Stimulated activated naive CD8-positive, alpha-beta T cell treated with anti-CD3 and anti-CD28 coated beads, Interleukin-15, Interleukin-2, amounts not matched to agents 100 U/mL and 50 U/mL, for 24 hours (primary cell): Measurements from ENCODE around the gene HIGD2B.
"Not testable (repeated sequence)": the region's sequence is repeated elsewhere in the genome, so short reads cannot be mapped to it uniquely, and the experiment has no call there.

Source experiments
- ATAC-seq: fragments of 150-1000 bp; cut with Tn5 transposase; one replicate; pipeline ENCODE4 v1.10.0; 2021
- DNase-seq: peaks from one replicate; pipeline ENCODE4 v3.0.0; 2021

Gene HIGD2B

DNA sequence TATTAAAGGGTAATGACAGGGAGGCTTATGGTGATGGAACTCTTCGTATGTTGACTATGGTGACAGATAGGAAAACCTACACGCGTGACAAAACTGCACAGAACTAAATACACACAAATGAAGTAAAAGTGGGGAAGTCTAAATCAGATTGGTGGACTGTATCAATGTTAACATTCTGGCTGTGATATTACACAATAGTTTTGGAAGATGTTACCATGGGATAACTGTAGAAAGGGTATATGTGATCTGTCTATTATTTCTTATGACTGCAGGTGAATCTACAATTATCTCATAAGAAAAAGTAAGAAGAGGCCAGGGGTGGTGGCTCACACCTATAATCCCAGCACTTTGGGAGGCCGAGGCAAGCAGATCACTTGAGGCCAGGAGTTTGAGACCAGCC is 9.1 kb downstream of the HIGD2B start:
- ATAC-seq (no peak), DNase-seq (no peak)

DNA sequence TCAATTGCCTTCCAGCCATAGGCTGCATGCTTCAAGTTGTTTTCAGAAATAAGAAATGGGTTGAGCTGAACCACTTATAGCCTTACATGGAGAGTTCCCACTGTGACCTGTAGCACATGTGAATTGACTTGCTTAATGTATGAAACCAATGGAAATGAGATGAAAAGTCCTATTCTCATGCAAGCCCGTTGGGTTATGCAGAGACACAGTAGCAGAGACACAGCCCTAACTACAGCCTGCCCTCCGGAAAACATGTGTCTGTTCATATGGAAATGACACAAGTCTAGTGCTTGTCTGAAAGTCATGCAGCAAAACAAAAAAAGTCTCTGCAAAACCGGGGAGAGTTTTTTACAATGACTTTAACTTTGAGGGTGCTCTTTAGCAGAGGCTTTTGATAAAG is 14.5 kb downstream of the HIGD2B start:
- ATAC-seq (no peak), DNase-seq (no peak)

DNA sequence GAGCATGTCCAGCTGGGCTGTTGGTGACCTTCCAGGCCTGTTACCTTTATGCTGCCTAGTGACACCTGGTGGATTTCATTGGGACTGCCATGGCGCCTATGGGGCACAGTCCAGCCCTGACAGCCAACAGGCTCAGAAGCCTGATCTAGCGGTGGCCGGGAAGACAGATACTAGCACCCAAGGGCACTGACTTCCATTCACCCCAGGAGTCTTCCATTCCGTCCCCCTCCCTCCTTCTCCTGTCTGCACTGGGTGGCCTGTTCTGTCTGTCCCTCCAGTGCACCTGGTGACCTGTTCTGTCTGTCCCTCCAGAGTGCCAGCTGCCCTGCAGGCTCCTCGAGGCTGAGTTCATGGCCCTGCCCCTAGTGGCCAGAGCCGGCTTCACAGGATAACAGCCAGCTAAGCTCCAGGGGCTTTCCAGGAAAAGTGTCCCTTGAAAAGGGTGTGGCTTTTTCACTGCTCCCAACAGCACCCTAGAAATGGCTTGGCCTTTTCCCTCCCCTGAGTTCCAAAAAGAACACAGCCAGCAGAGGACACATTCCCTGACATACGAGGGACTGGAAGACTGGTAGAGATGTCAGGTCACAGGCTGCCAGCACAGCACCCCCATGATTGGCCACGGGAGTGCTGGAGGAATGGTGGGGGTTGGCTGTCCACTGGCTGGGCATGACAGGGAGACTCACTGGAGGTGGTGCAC is 15.2 kb downstream of the HIGD2B start:
- ATAC-seq: peak; percentile 97
- DNase-seq: peak; percentile 75

DNA sequence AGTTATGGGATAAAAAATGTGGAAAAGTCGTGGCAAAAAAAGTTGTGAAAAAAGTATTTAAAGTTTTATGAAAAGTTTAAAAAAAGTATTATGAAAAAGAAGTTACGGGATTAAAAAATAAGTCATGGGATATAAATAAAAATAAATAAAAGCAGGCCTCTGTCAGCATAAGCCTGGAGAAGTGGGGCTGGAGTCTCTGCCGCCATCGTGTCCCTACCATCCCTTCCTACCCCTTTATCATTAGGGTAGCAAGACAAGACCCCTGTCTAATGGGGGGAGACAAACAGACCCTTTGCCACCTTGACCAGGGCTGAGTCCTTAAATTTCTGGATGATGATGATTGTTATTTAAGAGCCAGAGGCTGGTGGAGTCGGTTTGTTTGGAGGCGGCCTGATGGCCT is 16.2 kb downstream of the HIGD2B start:
- DNase-seq: not testable (repeated sequence)

DNA sequence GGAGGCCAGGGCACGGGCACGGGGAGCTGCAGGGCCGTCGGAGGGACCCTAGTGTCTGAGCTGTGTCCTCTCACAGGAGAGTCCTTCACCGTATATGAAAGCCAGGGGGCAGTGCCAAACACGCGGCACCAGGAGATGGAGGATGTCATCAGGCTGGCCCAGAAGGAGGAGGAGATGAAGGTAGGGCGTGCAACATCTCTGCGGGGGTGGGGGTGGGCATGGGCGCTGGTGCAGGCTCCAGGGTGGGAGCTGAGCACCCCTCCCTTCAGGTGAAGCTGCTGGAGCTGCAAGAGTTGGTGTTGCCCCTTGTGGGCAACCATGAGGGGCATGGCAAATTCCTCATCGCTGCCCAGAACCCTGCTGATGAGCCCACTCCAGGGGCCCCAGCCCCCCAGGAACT is 20.3 kb downstream of the HIGD2B start:
- not testable (repeated sequence) for ATAC-seq, DNase-seq

More for the DNA sequence above, 16.2 kb downstream of the HIGD2B start:
- not testable (repeated sequence) for ATAC-seq

DNA sequence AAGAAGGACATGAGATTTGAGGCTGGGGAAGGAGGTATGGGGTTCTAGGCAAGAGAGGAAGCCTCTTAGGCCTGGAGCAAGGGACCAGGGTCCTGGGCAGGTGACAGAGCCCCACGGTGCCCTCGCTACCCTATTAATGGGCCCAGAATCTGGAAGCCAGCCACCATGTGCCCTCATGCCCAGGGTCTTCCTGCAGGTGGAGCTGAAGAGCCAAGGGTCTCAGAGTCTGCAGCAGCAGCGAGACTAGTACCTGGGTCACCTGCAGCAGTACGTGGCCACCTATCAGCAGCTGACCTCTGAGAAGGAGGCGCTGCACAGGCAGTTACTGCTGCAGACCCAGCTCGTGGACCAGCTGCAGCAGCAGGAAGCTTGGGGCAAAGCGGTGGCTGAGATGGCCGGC is 22.1 kb downstream of the HIGD2B start:
- ATAC-seq, DNase-seq: not testable (repeated sequence)

DNA sequence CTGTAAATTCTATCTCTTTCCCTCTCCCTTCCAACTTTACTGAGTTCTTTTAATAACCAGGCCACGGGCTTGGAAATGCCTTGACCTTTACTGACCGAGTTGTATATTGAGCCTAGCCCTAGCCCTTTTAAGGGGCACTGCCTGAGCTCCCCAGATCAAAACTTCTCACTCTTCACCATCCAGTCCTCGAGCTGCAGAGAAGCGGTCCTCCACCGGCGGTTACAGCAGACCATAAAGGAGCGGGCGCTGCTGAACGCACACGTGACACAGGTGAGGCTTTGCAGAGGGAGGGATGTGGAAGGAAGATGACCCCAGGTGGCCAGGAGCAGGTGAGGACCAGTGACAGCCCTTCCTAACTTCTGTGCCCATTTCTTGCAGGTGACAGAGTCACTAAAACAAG is 24.9 kb downstream of the HIGD2B start:
- ATAC-seq: not testable (repeated sequence)

DNA sequence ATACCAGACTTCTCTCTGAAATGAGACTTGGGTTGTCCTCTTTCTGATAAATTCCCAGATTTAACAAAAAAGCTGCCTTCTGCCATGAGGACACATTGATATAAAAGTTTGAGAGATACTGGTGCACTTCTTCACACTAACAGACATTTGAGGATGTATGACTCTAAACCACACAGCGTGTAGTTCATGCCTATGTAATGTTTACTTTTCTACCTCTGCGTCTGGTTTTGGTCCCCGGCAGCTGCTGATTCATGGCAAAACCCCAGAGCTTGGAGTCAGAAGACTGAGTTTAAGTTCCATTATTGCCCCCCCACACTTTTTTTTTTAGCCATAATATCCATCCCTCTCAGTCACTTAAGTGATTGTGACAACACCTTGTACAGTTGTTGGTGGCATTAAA is 30.0 kb downstream of the HIGD2B start:
- not testable (repeated sequence) for ATAC-seq, DNase-seq

More for the DNA sequence above, 24.9 kb downstream of the HIGD2B start:
- not testable (repeated sequence) for DNase-seq

DNA sequence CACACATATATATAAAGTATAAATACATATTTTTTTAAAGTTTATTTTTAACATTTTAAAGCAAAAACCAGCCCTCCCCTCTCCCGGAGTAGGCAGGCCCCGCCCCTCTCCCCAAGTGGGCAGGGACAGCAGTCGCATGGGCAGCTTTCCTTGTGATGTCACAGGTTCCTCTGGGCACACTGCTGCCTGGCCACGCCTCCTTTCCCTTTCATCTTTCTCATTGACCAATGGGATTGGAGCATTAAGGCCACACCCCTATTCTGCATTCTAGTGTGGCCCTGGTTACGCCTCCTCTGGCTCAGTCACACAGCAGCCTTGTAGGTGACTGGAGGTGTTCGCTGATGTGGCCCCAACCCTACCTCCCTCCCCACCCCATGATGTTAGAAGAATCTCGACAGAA is 31.6 kb downstream of the HIGD2B start, which contains the start of gene GOLGA6B:
Gene GOLGA6B, plus strand, starts transcription at position 301 of the 400 bp plus-strand sequence. Its CDS starts 41 bp downstream, at position 342.
- ATAC-seq, DNase-seq: not testable (repeated sequence)

DNA sequence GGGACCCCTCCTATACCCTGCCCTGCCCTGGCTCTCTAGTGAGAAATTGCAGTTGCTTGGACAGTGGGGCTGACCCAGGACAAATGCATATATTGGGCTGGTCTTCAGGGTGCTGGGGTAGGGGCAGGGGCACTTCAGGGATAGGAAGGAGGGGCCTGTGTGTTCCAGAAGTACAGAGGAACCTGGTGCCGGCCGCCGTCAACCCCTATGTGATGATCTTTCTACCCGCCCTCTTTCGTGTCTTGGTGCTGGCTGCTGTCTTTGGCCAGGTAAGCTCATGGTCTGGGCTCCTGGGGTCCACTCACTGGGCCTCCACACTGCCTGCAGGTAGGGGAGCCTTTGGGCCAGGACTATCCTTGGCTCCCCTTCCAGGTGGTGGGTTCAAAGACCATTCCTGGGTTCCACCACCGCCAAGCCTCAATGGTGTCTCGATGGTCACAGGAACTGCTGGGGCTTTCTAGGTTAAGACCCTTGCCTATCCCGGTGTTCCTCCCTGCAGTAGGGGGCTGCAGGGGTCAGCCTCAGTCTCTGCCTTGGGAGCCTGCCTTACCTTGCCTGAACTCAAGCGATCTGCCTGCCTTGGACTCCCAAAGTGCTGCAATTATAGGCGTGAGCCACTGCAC is 37.2 kb downstream of the HIGD2B start:
- not testable (repeated sequence) for DNase-seq, ATAC-seq

DNA sequence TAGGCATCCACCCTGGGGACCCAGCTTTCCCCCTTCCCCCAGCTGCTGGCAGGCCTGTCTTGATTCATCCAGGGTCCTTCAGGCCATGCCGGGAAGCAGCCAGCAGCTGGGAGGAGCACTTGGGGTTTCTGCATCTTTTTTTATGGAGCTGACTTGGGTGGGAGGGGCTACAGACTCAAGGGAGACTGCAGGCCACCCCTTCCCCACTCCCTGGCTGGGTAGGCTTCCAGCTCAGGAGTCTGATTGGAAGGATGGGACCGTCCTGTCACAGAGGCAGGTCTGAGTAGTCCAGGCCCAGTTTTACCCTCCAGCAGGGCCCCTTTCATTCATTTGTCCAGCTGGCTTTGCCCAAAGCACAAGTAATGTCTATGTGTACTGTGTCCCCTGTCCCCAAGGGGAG is 43.7 kb downstream of the HIGD2B start:
- not testable (repeated sequence) for DNase-seq, ATAC-seq

DNA sequence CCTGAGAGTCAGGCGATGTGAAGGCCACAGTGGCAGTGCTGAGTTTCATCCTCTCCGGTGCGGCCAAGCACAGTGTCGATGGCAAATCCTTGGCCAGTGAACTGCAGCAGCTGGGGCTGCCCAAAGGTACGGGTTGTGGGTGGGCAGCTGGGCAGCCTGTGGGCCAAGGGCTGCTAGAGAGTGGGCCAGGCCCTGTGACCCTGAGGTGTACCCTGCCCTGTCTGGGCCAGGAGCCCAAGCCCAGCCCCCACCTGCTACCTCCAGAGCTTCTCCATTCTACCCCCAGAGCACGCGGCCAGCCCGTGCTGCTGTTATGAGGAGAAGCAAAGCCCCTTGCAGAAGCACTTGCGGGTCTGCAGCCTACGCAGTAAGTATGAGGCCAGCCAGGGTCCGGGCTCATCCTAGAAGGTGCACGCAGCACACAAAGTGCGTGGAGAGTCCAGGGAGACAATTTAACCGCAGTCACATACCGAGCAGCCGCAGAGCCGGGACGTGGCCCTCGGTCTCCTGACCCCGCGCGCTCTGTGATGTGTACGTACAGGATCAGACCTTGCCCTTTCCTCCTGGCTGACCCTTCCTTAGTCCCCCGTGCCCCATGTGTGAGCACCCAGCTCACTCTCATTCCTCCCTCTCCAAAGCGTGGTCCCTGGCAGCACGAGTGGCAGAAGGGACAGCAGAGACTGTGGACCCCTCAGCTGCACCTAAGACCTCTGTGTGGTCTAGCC is 46.1 kb downstream of the HIGD2B start:
- not testable (repeated sequence) for DNase-seq, ATAC-seq

DNA sequence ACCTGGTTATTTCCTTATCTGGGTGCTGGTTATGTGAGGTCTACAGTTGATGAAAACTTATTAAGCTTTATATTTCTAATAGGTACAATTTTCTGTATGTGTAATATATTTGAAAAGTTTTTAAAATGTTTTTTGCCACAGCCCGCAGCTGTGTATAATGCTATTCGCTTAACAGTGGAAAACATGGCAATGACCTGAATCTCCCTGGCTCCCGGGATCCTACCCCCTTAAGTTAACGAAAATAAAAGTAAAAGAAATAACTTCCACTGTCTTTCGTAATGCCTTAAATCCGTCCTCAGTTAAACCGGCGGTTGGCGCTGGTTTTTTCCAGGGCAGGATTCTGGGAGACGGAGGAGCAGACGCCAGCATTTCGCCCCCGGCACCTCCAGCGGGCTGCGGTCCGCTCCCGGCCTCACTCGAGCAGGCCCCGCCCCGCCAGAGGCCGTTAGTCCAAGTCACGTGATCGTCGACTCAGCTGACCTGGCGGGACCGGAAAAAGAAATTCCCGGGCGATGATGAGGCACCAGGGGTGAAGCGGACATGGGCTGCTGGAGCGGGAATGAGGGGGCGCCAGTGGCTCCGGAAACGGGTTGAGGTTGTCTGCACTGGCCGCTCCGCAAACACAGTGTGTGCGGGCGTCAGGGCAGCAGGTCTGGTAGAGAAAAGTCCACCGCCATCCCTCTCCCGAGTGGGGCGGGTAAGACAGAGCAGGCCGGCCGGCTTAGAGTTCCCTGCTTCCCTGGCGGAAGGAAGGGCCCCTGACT is 49.3 kb downstream of the HIGD2B start:
- peak; percentile 74 for ATAC-seq
- peak; percentile 73 for DNase-seq

DNA sequence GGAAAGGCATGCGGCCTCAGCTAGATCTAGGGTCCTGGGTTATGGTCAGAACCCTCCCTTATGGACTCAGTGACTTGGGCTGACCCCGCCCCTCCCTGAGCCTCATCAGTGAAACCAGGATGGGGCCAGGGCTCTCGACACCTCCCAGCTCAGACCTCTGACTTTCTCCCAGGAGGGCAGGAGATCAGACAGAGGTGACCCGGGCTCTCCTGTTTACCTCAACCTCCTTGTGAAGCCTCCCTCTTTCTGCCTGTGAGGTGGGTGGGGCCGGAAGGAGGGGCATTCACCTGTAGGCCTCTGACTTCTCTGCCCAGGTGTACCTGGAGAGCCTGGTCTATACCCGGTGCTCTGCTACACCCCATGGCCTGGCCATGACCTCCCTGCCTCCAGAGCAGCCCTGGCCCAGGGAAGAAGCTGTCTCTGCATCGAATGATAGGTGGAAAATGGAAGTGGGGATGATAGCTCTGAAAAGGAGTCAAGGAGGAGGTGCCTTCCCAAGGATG is 56.9 kb downstream of the HIGD2B start:
- DNase-seq, ATAC-seq: not testable (repeated sequence)

DNA sequence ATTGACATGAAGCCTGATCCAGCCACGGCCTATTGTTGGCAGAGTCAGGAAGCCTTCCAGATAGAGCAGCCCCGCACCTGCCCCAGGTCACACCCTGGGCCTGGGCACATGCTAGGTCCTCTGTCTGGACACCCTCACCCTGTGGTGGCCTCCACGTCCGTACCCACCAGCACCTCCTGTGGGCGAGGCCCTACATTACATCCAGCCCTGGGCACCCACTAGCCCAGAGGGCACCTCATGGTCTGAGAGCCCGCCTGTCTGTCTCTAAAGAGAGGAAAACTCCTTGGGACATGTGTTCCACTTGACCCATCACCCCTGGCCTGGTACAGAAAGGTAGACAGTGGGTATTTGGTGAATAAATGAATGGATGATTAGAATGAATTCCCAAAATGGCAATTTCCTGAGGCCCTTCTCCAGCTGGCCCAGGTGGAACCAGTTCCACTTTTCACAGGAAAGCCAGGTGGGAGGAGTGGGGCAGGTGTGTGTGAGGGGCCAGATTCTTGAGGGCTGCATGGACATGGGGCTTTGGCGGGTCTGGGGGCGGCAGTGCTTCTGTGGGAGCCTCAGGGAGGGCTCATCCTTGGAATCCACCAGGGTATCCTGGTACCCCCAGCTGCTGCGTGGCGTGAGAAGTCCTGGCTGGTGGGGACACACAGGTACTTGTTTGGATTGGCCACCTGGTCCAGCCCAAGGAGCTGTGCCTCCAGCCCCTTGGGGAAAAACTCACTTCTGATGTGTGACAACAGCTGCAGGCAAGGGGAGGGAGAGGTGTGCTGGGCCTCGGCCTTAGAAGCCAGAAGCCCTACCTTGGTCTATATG is 57.5 kb downstream of the HIGD2B start:
- ATAC-seq: not testable (repeated sequence)
- peak; percentile 23 for DNase-seq

DNA sequence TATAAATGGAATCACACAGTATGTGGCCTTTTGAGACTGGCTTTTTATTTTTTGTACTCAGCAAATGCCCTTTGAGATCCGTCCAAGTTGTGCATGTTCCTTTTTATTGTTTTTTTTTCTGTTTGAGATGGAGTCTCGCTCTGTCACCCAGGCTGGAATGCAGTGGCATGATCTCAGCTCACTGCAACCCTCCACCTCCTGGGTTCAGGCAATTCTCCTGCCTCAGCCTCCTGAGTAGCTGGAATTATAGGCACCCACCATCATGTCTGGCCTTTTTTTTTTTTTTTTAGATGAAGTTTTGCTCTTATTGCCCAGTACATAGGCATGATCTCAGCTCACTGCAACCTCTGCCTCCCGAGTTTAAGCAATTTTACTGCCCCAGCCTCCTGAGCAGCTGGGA is 59.8 kb downstream of the HIGD2B start:
- not testable (repeated sequence) for ATAC-seq, DNase-seq
